Measurements from ENCODE around the gene PRELID3B. TPM values are rescaled to one million over a fixed set of nuclear protein-coding genes. Genes with fewer than 3 reads are reported as not detected.

PRELID3B gene
- total and polyA plus RNA-seq, 2 of the 13 experiments (the other 11 are each of a cell fraction or from before 2014, with no cell fraction given): 23.3 to 42.6 TPM

GRCh38 chr20:59002874-59003399, 39.6 kb downstream of the PRELID3B start (continued):
- TF ChIP-seq GPBP1L1 (CRISPR knock-in tag; IDR thresholded peaks at IDR 0.05) (no peak), ZNF574 (CRISPR knock-in tag; IDR thresholded peaks at IDR 0.05) (0 out of 2 replicates have a peak, but pooled peaks have one; percentile 41), ZBTB46 (CRISPR knock-in tag; IDR thresholded peaks at IDR 0.05; ENCODE audit: borderline replicate concordance) (no peak), MEF2D (CRISPR knock-in tag; IDR thresholded peaks at IDR 0.05) (0 out of 2 replicates have a peak, but pooled peaks have one; percentile 52), NR2F6 (IDR thresholded peaks at IDR 0.05) (no peak), NR2F6 (CRISPR knock-in tag; IDR thresholded peaks at IDR 0.05) (peak; percentile 36; the same call in 1 of the 2 replicates), CREM (IDR thresholded peaks at IDR 0.05) (no peak), CREM (CRISPR knock-in tag; IDR thresholded peaks at IDR 0.05) (no peak), POLR2AphosphoS5 (IDR thresholded peaks at IDR 0.05; ENCODE audit: low read depth, low read length) (no peak), CREB1 (IDR thresholded peaks at IDR 0.05) (no peak), CREB1 (CRISPR knock-in tag; IDR thresholded peaks at IDR 0.05) (no peak), ZFP1 (CRISPR knock-in tag; IDR thresholded peaks at IDR 0.05) (no peak), RNF2 (conservative IDR thresholded peaks at IDR 0.05; ENCODE audit: low read depth) (no peak), KDM6A (CRISPR knock-in tag; IDR thresholded peaks at IDR 0.05; ENCODE audit: low read depth) (no peak), HOXA5 (CRISPR knock-in tag; IDR thresholded peaks at IDR 0.05) (no peak), IRF1 (CRISPR knock-in tag; IDR thresholded peaks at IDR 0.05; ENCODE audit: low read depth) (no peak), ZNF276 (CRISPR knock-in tag; IDR thresholded peaks at IDR 0.05; ENCODE audit: low read depth) (no peak), ZNF333 (CRISPR knock-in tag; IDR thresholded peaks at IDR 0.05; ENCODE audit: borderline replicate concordance) (0 out of 2 replicates have a peak, but pooled peaks have one; percentile 51), SSRP1 (CRISPR knock-in tag; IDR thresholded peaks at IDR 0.05) (no peak), KLF6 (CRISPR knock-in tag; IDR thresholded peaks at IDR 0.05) (no peak), ZNF335 (CRISPR knock-in tag; IDR thresholded peaks at IDR 0.05) (no peak), HNF1B (CRISPR knock-in tag; IDR thresholded peaks at IDR 0.05) (peak; percentile 58; the same call in 1 of the 2 replicates), ZSCAN31 (CRISPR knock-in tag; IDR thresholded peaks at IDR 0.05; ENCODE audit: low read depth) (no peak)

Data from HepG2 (cell line).